ENCODE results near the gene HMGN2. TPM values are rescaled to one million over a fixed set of nuclear protein-coding genes. Genes with fewer than 3 reads are reported as not detected.

The HMGN2 gene
- total RNA-seq, 1 donor = 223 TPM

DNA sequence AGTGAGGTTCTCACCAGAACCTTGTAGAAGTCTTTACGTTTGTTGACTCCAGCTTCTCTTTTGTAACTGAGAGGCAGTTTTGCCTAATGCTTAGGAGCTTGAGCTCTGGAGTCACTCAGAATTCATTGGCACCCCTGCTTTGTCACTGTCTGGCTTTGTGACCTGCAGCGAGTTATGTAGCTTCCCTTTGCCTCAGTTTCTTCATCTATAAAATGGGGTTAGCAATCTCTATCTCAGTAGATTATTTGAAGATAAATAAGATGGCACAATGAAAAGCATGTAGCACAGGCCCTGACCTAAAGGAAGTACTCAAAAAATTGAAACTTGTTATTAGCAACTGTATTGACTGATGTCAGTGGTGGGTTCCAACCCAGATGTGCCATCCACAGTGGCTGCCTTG lies 32.0 kb upstream of the HMGN2 start:
- TF ChIP-seq, protein P1, sequence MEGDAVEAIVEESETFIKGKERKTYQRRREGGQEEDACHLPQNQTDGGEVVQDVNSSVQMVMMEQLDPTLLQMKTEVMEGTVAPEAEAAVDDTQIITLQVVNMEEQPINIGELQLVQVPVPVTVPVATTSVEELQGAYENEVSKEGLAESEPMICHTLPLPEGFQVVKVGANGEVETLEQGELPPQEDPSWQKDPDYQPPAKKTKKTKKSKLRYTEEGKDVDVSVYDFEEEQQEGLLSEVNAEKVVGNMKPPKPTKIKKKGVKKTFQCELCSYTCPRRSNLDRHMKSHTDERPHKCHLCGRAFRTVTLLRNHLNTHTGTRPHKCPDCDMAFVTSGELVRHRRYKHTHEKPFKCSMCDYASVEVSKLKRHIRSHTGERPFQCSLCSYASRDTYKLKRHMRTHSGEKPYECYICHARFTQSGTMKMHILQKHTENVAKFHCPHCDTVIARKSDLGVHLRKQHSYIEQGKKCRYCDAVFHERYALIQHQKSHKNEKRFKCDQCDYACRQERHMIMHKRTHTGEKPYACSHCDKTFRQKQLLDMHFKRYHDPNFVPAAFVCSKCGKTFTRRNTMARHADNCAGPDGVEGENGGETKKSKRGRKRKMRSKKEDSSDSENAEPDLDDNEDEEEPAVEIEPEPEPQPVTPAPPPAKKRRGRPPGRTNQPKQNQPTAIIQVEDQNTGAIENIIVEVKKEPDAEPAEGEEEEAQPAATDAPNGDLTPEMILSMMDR (IDR thresholded peaks at IDR 0.05; ENCODE audit: insufficient read depth, low read depth, low read length) = no peak
- no peak for DNase-seq (ENCODE audit: low read depth)
- H3K4me3 ChIP-seq (ENCODE audit: low read depth, low read length) = no peak overlapping the region

DNA sequence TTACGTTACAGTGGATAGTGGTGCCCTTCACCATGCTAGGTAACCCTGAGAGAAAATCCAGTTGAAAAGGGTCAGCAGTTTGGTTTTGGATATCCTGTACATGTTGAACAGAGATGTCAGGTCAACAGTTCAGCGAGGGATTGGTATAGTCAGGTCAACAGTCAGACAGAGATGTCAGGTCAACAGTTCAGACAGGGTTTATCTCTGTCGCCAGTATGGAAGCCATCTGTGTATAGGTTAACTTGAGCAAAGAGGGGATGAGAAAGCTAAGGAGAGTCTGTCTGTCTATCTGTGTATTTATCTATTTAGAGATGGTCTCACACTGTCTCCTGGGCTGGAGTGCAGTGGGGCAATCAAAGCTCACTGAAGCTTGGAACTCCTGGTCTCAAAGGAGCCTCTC lies 22.4 kb upstream of the HMGN2 start:
- no peak overlapping the region for H3K4me3 ChIP-seq (ENCODE audit: low read depth, low read length)
- DNase-seq (ENCODE audit: low read depth) = no peak
- TF ChIP-seq, protein P1 (IDR thresholded peaks at IDR 0.05; ENCODE audit: insufficient read depth, low read depth, low read length) = no peak

DNA sequence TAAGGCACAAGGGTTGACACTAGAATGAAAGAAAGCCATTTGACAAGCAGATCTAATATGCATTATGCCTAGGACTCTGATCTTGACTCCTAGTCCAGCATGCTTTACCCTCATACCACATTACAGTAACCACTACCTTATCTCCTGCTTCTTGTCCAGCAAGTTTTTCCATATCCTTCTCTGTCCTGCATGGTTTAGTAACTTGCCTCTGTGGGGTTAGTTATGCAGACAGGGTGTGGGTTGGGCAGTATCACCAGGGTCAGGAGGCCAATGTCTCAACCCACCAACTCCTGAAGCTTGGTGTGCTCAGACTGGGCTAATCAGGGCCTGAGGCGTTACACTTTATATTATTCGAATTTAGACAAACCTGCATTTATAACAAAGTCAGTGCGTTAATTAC lies 21.3 kb upstream of the HMGN2 start:
- no peak overlapping the region for H3K4me3 ChIP-seq (ENCODE audit: low read depth, low read length)
- TF ChIP-seq, protein P1 (IDR thresholded peaks at IDR 0.05; ENCODE audit: insufficient read depth, low read depth, low read length) = no peak
- no peak for DNase-seq (ENCODE audit: low read depth)

DNA sequence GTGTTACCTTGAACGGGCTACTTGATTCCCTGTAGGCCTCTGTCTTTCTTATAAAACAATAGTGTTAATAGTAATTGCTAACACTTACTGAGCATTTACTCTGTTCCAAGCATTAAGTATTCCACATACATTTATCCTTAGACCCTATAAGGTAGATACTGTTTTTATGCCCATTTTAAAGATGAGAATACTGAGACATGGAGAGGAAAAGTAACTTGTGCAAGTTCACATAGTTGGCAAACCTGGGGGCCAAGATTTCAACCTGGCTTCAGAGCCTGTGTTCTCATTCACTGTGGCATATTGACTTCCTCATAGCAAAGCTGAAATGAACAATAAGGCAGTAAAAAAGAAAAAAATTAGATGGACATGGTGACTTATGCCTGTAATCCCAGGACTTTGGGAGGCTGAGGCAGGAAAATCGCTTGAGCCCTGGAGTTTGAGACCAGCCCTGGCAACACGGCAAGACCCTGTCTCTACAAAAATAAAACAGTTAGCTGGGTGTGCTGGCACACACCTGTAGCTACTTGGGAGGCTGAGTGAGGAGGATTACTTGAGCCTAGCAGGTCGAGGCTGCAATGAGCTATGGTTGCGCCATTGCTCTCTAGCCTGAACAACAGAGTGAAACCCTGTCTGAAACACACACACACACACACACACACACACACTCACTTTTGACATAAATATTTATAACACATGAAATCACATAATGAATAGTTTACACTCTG lies 19.6 kb upstream of the HMGN2 start:
- DNase-seq (ENCODE audit: low read depth) = no peak
- no peak overlapping the region for H3K4me3 ChIP-seq (ENCODE audit: low read depth, low read length)
- TF ChIP-seq, protein P1 (IDR thresholded peaks at IDR 0.05; ENCODE audit: insufficient read depth, low read depth, low read length) = no peak

DNA sequence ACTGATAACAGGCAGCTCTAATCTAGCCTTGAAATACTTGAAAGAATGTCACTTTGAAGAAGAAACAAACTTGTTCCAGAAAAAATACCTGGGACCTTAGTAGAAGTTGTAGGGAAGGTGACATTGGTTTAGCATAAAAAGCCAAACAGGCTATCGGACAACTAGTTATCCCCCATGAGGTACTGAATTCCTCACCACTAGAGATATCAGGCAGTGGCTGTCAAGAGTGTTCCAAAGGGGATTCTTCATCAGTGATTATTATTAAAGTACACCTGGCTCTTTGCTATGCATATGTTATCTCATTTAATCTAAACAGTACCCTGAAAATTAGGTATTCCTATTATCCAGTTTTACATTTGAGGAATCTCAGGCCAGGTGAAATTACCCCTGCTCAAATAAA lies 13.1 kb upstream of the HMGN2 start:
- no peak overlapping the region for H3K4me3 ChIP-seq (ENCODE audit: low read depth, low read length)
- TF ChIP-seq, protein P1 (IDR thresholded peaks at IDR 0.05; ENCODE audit: insufficient read depth, low read depth, low read length) = no peak
- DNase-seq (ENCODE audit: low read depth) = no peak

DNA sequence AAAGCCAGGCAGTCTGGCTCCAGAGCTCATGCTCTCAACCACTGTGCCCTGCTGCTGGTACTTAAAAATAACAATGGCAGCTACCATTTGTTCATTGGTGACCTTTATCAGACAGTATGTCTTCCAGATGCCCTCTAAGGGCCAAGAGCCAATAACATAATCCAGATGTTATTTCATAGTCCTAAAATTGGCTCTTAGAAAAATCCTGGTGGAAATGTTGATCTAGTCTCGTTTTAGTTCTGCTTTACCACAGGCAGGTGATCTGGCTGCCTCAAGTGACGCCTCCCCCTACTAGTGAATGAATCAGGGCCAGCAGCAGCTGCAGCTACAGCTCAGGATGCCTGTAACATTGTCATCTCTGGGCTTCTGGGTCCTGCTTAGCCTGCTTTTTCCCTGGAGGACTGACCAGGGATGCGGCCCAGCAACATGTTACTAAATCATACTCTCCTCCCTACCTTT lies 12.6 kb upstream of the HMGN2 start:
- H3K4me3 ChIP-seq (ENCODE audit: low read depth, low read length) = no peak overlapping the region
- TF ChIP-seq, protein P1 (IDR thresholded peaks at IDR 0.05; ENCODE audit: insufficient read depth, low read depth, low read length) = no peak
- DNase-seq (ENCODE audit: low read depth) = no peak

DNA sequence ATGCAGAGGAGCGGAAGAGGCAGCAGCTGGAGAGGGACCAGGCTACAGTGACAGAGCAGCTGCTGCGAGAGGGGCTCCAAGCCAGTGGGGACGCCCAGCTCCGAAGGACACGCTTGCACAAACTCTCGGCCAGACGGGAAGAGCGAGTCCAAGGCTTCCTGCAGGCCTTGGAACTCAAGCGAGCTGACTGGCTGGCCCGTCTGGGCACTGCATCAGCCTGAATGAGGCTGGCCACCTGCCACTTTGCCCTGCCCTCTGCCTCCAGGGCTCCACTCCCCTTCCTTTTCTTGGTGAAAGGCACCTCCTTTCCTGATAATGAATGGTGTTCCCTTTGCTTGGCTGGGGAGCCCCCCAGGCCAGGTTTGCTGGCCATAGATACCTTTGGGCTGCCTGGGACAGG lies 3.3 kb upstream of the HMGN2 start:
- no peak overlapping the region for H3K4me3 ChIP-seq (ENCODE audit: low read depth, low read length)
- no peak for DNase-seq (ENCODE audit: low read depth)
- TF ChIP-seq, protein P1 (IDR thresholded peaks at IDR 0.05; ENCODE audit: insufficient read depth, low read depth, low read length) = no peak
